ENCODE measurements around the gene PRKCZ.

- TF ChIP-seq CTCF (IDR thresholded peaks at IDR 0.05; ENCODE audit: insufficient read depth, low read depth, low read length): no peak
- TF ChIP-seq EZH2 (IDR thresholded peaks at IDR 0.05; ENCODE audit: insufficient read depth, low read length): no peak
These were observed 160.0 kb downstream of the PRKCZ start for GRCh38 chr1:2210084-2210653.

All from astrocyte (in vitro differentiated cells and primary cell).